Activated naive CD8-positive, alpha-beta T cell treated with anti-CD3 and anti-CD28 coated beads for 36 hours (primary cell): ENCODE measurements around the gene PIGS. TPM values are rescaled to one million over a fixed set of nuclear protein-coding genes. Genes with fewer than 3 reads are reported as not detected.

Experiments used
- total RNA-seq, 2 experiments: library from RNA; stranded (reverse); gene quantifications; one replicate each; pipeline ENCODE4 v1.2.3, GENCODE V29; 2021

Gene PIGS
- total RNA-seq, 2 experiments from 2014 or later: 41.5 to 42.5 TPM

Other genes with a start within 250 kb of the PIGS start
- 10 to 100 TPM; 17.0 to 21.4 TPM for gene IFT20, start 236.1 kb downstream of the PIGS start, total RNA-seq
- gene TNFAIP1, start 235.8 kb downstream of the PIGS start, total RNA-seq: 10 to 100 TPM; 22.2 to 23.2 TPM
- gene POLDIP2, start 214.0 kb downstream of the PIGS start, total RNA-seq: 100 to 1,000 TPM; 125 to 126 TPM
- gene SEBOX, start 206.3 kb downstream of the PIGS start, total RNA-seq: not detected
- gene VTN, start 201.2 kb downstream of the PIGS start, total RNA-seq: under 1 TPM; 0.22 to 0.35 TPM
- gene SARM1, start 199.8 kb downstream of the PIGS start, total RNA-seq: 10 to 100 TPM; 25.7 to 29.0 TPM
- gene SLC46A1, start 165.3 kb downstream of the PIGS start, total RNA-seq: 1 to 10 TPM; 5.2 to 6.1 TPM
- not detected for gene SLC13A2, start 97.9 kb downstream of the PIGS start, total RNA-seq
- gene FOXN1, start 65.2 kb downstream of the PIGS start, total RNA-seq: not detected
- gene UNC119, start 18.9 kb downstream of the PIGS start, total RNA-seq: 10 to 100 TPM; 31.5 to 34.3 TPM
- 10 to 100 TPM; 85.6 to 85.8 TPM for gene ALDOC, start 5.4 kb upstream of the PIGS start, total RNA-seq
- gene SPAG5, start 27.5 kb upstream of the PIGS start, total RNA-seq: 100 to 1,000 TPM; 111 to 122 TPM
- 10 to 100 TPM; 14.3 to 17.8 TPM for gene RSKR, start 42.7 kb upstream of the PIGS start, total RNA-seq
- 100 to 1,000 TPM; 174 to 180 TPM for gene BLTP2, start 73.6 kb upstream of the PIGS start, total RNA-seq
- 10 to 100 TPM; 36.8 to 37.2 TPM for gene SDF2, start 90.4 kb upstream of the PIGS start, total RNA-seq
- 10 to 100 TPM; 77.0 to 77.9 TPM for gene SUPT6H, start 90.7 kb upstream of the PIGS start, total RNA-seq
- gene PROCA1, start 140.4 kb upstream of the PIGS start, total RNA-seq: 1 to 10 TPM; 3.1 to 3.9 TPM
- gene RAB34, start 146.3 kb upstream of the PIGS start, total RNA-seq: 1 to 10 TPM; 7.6 to 8.2 TPM
- 1,000 to 10,000 TPM; 2,447 to 2,533 TPM for gene RPL23A, start 148.5 kb upstream of the PIGS start, total RNA-seq
- gene TLCD1, start 154.7 kb upstream of the PIGS start, total RNA-seq: 10 to 100 TPM; 15.5 to 17.8 TPM
- 1 to 10 TPM; 4.8 to 5.6 TPM for gene NEK8, start 157.3 kb upstream of the PIGS start, total RNA-seq
- 100 to 1,000 TPM; 219 to 221 TPM for gene TRAF4, start 172.5 kb upstream of the PIGS start, total RNA-seq